Colon (tissue), 2 donors: ENCODE data around the gene MSI2.

Experiments
- FAIRE-seq: peaks from 2 replicates; lab custom pipeline; 2012; peaks lifted over from hg19 to GRCh38; lab: Jason Lieb, UNC
- donor health status: control.
- donor health status: control.

Gene MSI2

GRCh38 chr17:57582881-57583756 lies 326.8 kb downstream of the MSI2 start:
- FAIRE-seq, result no peak

DNA sequence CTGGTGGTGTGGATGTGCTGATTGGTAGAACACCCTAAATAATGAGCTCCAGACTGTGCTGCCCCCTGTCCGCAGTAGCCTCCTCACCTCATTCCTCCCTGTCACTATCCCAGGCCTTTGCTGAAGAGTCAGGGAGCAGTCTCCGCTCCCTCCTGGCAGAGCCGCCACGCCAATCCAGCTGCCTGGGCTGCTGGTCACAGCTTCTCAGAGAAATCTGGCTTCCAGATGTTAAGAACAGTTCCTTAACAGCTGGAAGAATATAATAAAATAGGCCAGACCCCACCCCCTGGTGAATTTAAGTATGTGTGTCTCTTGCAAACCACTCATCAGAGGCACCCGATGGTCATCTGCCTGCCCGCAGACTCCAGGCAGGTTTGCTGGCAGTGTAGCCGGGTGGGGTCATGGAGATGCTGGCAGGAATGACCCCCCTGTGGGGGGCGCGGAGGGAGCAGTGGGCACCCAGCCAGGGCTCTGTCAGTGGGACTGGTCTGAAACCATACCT lies 327.8 kb downstream of the MSI2 start:
- FAIRE-seq, result no peak

DNA sequence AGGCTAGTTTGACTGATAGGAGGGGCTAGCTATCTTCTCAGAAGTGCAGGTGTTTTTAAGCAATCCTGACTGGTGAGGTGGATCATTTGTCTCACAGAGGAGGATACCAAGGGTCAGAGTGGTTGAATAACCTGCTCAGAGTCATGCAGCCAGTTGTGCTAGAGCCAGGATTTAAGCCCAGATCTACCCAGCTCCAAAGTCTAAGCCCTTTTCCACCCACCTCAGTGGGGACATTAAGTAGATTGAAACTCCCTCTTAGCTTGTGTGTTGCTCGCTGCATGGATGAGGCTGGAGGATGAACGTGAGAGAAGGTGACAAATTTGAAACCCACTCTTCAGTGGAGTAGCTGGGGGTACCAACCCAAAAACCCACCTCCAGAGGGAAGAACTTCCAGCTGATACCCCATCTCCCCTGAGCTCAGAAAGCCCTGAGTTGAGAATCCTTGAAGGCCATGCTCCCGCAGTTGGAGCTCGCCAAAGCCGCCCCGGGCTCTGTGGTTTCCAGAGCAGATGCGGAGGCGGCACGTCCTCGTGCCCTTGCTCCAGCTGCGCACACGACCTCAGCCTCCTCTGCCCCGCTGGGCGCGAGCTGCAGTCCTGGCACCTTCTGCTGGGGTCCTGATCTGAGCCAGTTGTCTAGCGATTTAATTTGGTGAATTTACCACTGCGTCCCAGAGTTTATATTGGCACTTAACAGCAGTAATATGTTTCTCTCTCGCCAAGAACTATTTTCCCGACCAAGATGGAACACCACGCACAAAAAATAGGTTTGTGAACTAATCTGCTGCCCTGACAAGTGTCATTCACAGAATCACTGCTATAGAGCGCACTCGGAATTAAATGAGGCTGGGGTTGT lies 329.2 kb downstream of the MSI2 start:
- FAIRE-seq, result no peak

GRCh38 chr17:57586196-57586740 lies 329.9 kb downstream of the MSI2 start:
- no peak for FAIRE-seq

DNA sequence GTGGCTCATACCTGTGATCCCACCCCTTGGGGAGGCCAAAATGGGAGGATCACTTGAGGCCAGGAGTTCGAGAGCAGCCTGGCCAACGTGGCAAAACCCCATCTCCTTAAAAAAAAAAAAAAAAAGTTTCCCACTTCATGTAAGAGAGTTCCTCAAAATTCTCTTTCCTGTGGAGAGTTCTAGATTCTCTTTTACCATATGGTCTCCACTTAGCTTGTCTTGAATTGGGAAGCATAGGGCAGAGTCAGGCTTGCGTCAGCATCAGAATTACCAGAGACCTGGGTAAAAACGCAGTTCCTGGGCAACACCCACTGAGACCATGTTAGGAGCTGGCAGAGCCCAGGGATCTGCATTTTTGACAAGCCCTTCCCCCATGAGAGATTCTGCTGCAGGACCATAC lies 330.4 kb downstream of the MSI2 start:
- no peak for FAIRE-seq

GRCh38 chr17:57587193-57587969 lies 331.1 kb downstream of the MSI2 start:
- no peak for FAIRE-seq

DNA sequence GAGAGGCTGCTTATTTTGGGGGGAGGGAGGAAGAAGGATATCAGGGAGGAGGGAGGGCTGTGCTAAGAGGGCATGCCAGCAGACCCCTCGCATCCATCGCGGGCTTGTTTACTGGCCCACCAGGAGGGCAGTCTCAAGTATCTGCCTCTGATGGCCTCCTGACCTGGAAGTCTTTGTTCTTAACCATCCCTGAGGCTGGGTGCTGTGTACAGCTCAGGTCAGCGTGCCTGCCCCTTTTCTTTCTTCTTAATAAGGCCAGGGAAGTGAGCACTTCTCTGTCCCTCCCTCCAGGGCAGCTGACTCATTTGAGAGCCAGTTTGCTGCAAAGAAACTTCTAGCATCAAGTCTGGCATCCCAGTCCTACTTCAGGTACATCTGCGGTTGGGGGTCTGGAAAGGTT lies 331.8 kb downstream of the MSI2 start:
- FAIRE-seq, result no peak

- no peak for FAIRE-seq
These were observed 333.1 kb downstream of the MSI2 start for GRCh38 chr17:57589151-57590034.

DNA sequence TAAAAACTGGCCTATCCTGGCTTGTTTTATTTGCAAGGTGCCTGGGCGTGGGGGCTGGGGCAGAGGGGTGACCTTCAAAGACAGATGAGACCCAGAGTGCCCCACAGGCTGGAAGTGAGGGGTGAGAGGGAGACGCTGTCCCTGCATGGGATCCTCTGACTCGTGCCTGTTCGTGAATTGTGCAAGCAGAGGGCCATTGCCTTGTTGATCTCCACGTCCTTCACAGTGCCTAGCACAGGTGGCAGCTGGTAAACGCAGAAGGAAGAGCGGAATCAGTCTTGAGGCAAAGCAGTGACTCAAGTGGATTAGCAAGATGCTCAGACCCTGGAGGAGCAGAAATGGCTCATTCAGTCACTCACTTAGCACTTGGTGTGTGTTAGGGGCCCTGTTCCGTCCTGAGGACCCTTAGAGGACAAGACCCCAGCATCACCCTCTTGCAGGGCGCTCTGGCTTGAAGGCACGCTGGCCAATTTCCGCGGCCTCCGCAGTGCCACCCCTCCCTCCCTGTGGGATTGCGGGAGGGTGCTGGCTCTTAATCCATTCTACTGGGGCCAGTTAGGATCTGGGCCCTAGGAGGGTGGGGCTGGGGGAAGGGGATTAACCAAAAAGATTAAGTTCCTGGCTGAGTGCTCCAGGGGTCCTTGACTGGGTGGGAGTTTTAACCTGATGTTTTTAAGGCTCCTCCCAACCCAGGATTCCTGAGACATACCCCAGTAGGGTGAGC lies 337.6 kb downstream of the MSI2 start:
- no peak for FAIRE-seq

- no peak for FAIRE-seq
These were observed 338.4 kb downstream of the MSI2 start for GRCh38 chr17:57594767-57595166.

DNA sequence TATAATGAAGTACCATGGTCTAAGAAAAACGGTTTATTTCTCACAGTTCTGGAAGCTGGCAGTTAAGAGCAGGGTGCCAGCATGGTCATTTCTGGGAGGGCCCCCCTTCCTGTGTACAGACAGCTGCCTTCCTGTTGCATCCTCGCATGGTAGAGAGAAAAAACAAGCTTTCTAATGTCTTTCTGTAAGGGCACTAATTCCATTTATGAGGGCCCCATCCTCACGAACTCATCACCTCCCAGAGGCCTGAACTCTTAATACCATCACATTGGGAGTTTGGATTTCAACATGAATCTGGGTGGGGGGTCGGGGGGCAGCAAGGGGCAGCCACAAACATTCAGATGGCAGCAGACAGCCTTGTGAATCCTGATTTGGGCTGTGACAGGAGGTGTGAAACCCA lies 339.1 kb downstream of the MSI2 start:
- FAIRE-seq, result no peak

GRCh38 chr17:57595947-57596695 lies 339.8 kb downstream of the MSI2 start:
- no peak for FAIRE-seq

DNA sequence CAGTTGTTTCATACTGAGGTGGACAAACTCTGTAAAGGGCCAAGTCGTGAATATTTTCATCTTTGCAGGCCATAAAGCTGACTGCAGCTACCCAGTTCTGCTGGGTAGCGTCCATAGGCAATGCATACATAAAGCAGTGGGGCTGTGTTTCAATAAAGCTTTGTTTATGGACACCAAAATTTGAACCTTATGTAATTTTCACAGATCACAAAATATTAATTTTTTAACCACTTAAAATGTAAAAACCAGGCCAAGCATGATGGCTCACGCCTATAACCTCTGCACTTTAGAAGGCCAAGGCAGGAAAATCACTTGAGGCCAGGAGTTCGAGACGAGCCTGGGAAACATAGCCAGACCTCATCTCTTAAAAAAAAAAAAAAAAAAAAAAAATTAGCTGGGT lies 340.8 kb downstream of the MSI2 start:
- no peak for FAIRE-seq

GRCh38 chr17:57597531-57598453 lies 341.5 kb downstream of the MSI2 start:
- no peak for FAIRE-seq

DNA sequence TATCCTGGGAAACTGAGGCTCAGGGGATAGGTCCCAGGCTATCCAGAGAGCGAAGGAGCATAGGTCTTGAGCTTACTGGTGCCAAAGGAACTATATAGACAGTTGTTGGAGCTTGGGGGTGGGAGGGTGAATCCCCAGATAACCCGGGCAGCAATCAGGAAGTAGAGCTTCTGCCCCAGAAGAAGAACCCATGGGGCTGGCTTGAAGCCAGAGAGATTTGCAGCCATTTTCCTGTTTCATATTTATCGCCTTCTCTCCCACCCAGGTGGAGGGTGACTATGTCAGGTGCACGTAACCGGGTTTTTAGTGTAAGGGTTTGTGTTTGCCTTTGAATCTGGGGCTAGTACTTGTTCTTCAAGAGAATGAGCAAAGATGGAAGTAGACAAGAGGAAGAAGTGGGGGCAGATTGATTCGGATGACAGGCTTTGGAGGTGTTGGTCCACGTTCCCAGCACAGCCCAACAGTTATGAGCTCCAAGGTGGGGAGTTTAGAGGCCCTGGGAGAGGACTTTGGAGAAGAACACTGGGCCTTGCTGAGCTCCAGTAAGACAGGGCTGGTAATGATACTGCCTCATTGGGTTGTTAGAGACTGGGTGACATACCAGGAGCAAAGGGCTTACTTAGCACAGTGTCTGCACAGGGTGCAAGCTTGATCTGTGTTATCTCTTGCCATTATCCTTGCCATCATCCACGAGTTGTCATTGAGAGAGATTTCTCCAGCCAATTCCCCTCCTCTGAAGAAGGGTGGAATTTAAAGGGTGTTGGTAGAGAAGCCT lies 343.1 kb downstream of the MSI2 start:
- no peak for FAIRE-seq

- no peak for FAIRE-seq
These were observed 343.8 kb downstream of the MSI2 start for GRCh38 chr17:57600074-57600473.

DNA sequence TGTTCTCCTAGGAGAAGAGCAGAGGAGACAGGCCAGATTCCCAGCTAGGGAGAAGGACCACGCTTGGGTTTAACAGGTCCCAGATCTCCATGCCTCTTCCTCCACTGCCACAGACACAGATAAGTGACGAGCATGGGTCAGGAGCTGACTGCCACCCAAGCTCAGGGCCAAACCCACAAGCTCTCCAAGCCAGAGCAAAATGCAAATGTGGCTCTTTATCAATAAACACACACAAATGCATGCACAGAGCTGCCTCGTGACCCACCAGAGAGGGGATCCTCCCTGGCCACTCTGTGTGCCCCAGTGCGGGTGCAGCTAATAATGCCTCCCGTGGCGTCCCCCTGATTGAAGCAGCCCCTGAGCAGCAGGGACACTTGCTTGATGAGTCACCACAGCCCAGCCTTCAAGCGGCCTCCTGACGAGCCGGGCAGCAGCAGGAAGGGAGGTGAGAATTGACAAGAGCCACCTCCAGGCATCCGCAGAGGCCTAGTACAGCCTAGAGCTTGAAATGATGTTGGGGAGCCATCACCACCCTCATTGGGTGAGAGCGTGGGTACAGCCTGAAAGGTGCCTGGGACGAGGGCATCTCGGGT lies 344.9 kb downstream of the MSI2 start:
- FAIRE-seq, result no peak
